KOPT-K1 (cell line): Measurements from ENCODE around the gene SNRNP40.

Experiments
- H3K27ac ChIP-seq: fragments of 200-600 bp; sonication (generic); 2 replicates; pipeline ENCODE4 v1.5.1; 2016; ENCODE audit warnings: antibody characterized with exemption, mild to moderate bottlenecking, low read depth, low read length; ENCODE audit not compliant: poor library complexity, severe bottlenecking
- H3K36me3 ChIP-seq: fragments of 200-600 bp; sonication (generic); 2 replicates; pipeline ENCODE4 v1.5.1; 2017; ENCODE audit warnings: antibody characterized with exemption, mild to moderate bottlenecking, low read length, moderate library complexity; ENCODE audit not compliant: insufficient read depth
- H3K9me3 ChIP-seq: fragments of 200-600 bp; sonication (generic); 2 replicates; pipeline ENCODE4 v1.5.1; 2017; ENCODE audit warnings: antibody characterized with exemption, low read length, mild to moderate bottlenecking; ENCODE audit not compliant: insufficient read depth, poor library complexity, severe bottlenecking

SNRNP40 gene

DNA sequence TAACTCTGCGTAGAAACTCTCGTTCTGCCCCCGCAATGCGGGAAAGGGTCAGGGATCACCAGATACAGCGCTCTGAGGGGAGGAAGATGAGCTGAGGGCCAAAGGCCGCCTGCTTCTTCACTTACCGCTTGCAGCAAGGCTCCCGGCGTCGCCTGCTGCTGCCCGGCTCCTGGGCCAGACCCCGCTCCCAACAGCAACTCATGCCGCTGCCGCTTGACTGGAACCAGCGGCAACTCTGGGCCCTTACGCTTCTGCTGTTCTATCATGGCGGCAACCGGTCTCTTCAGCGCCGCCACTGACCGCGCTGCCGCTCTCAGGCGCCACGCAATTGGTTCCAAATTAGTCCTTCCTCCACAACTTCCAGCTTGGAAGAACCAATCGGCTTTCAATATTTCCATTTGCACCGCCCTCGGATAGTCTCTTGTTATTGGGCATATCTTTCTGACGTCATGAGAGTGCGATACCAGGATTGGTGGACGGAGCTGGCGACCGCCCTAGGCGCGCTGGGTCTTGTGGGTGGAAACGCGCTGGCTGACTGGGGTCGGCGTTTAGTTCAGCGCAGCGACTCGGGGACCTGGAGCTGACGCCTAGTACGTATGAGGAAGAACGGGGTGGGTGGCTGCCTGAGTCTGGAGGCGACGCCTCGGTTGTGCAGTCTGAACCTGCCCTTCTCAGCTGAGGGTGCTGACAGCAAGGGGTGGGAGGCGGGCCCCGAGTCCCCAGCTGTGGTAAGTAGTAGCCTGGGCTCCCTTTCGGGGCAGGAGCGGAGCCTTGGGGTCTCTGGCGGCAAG, at the start of gene SNRNP40, which contains the start of gene ZCCHC17:
Gene SNRNP40, minus strand, starts transcription at position 303 of the 791 bp plus-strand sequence. Its CDS starts 37 bp downstream, at position 266.
Gene ZCCHC17, plus strand, starts transcription at position 547 of the 791 bp plus-strand sequence. CDS start 13,067 bp downstream, outside the sequence.
- no peaks in the 10 kb centered on the region for H3K9me3 ChIP-seq
- H3K36me3 ChIP-seq: peaks cover 32% of the 10 kb centered on the region
- H3K27ac ChIP-seq: peak within 1 kb of the TSS; percentile 84

DNA sequence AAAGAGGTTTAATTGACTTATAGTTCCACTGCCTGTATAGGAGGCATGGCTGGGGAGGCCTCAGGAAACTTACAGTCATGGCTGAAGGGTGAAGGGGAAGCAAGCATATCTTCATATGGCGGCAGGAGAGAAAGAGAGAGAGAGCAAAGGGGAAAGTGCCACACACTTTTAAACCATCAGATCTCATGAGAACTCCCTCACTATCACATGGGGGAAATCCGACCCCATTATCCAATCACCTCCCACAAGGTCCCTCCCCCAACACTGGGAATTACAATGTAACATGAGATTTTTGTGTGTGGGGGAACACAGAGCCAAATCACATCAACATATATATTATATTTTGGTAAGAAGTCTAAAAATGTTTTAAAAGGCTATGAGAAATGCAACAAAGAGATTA, 49.0 kb upstream of the SNRNP40 start:
- Histone ChIP-seq H3K27ac (no peak overlapping the region), H3K9me3 (no peaks in the 10 kb centered on the region), H3K36me3 (peaks cover 49% of the 10 kb centered on the region)

- H3K9me3 ChIP-seq: no peaks in the 10 kb centered on the region
- no peak overlapping the region for H3K27ac ChIP-seq
- H3K36me3 ChIP-seq: peaks cover 46% of the 10 kb centered on the region
Measured at GRCh38 chr1:31344503-31344902, 47.9 kb upstream of the SNRNP40 start.

- no peak overlapping the region for H3K27ac ChIP-seq
- no peaks in the 10 kb centered on the region for H3K9me3 ChIP-seq
- peaks cover 23% of the 10 kb centered on the region for H3K36me3 ChIP-seq
Measured at GRCh38 chr1:31336687-31337467, 40.3 kb upstream of the SNRNP40 start.

DNA sequence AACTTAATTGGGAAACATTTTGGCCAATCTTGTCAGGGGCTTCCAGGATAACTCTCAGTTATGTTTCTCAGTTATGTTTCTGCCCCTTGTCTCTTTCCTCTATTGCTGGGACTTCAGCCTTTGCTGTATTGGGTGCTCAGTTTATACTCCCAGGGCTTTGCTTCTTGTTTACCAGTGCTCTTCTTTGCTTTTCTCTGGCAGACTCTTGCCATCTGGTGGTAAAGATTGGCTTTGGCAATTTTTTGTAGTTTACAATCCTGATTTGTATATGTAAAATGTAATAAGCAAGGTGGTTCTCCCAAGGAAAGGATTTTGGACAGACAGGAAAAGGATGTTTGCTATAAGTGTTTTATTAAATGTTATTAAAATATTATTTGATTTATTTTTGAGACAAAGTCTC, 38.4 kb upstream of the SNRNP40 start:
- Histone ChIP-seq H3K27ac (no peak overlapping the region), H3K36me3 (peaks cover 22% of the 10 kb centered on the region)

DNA sequence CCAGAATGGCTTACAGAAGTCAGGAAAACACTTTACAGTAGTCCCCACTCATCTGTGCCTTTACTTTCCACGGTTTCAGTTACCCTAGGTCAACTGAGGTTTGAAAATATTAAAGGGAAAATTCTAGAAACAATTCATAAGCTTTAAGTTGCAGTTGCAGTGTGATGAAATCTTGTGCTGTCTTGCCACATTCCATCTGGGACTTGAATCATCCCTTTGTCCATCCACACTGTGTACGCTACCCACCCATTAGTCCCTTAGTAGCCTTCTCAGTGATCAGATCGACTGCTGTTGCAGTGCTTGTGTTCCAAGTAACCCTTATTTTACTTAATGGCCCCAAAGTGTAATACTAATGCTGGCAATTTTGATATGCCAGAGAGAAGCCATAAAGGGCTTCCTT, 30.8 kb upstream of the SNRNP40 start:
- Histone ChIP-seq H3K9me3 (no peaks in the 10 kb centered on the region), H3K27ac (no peak overlapping the region), H3K36me3 (peaks cover 21% of the 10 kb centered on the region; the same call in 1 of the 2 replicates)

More for the DNA sequence above, 38.4 kb upstream of the SNRNP40 start:
- H3K9me3 ChIP-seq: no peaks in the 10 kb centered on the region

GRCh38 chr1:31326461-31326860, 29.9 kb upstream of the SNRNP40 start:
- H3K27ac ChIP-seq: no peak overlapping the region
- H3K36me3 ChIP-seq: peaks cover 29% of the 10 kb centered on the region; the same call in 1 of the 2 replicates
- H3K9me3 ChIP-seq: no peaks in the 10 kb centered on the region

GRCh38 chr1:31324992-31325391, 28.4 kb upstream of the SNRNP40 start:
- Histone ChIP-seq H3K36me3 (peaks cover 39% of the 10 kb centered on the region), H3K9me3 (no peaks in the 10 kb centered on the region), H3K27ac (no peak overlapping the region)

DNA sequence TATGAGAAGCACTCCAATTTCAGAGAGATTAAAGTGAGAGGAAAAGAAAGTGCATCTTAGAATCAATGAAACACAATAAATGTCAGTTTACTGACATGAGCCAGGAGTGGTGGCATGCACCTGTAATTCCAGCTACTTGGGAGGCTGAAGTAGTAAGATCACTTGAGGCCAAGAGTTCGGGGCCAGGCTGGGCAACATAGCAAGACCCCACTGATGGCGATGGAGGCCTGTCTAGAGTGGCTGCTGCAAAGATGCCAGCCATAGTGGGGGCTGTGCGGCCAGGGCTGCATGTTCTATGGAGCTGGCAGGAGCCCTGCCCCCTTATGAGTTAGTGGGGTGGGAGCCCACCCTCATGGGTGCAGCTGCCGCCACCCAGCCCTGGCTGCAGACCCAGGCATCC, 27.5 kb upstream of the SNRNP40 start:
- H3K27ac ChIP-seq: no peak overlapping the region
- H3K36me3 ChIP-seq: peaks cover 48% of the 10 kb centered on the region
- H3K9me3 ChIP-seq: no peaks in the 10 kb centered on the region

- no peak overlapping the region for H3K27ac ChIP-seq
- H3K36me3 ChIP-seq: peaks cover 79% of the 10 kb centered on the region
- H3K9me3 ChIP-seq: no peaks in the 10 kb centered on the region
Measured at GRCh38 chr1:31318146-31318545, 21.6 kb upstream of the SNRNP40 start.

DNA sequence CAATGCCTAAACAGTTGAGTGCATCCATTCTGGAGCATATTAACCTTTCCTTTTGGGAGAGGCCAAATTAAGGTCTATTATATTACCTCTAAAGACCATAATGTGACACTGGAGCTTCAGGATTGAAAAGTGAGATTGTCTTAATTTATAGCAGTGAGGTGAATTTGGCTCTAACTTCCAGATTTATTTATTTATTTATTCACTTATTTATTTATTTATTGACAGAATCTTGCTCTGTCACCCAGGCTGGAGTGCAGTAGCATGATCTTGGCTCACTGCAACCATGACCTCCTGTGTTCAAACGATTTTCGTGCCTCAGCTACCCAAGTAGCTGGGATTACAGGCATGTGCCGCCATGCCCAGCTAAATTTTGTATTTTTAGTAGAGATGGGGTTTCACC, 19.3 kb upstream of the SNRNP40 start:
- Histone ChIP-seq H3K9me3 (no peaks in the 10 kb centered on the region), H3K27ac (no peak overlapping the region), H3K36me3 (peaks cover 91% of the 10 kb centered on the region)

GRCh38 chr1:31310198-31310597, 13.6 kb upstream of the SNRNP40 start:
- Histone ChIP-seq H3K27ac (no peak overlapping the region), H3K9me3 (no peaks in the 10 kb centered on the region), H3K36me3 (peaks cover 57% of the 10 kb centered on the region)

GRCh38 chr1:31308036-31308435, 11.4 kb upstream of the SNRNP40 start:
- H3K9me3 ChIP-seq: no peaks in the 10 kb centered on the region
- H3K27ac ChIP-seq: no peak overlapping the region
- H3K36me3 ChIP-seq: peaks cover 37% of the 10 kb centered on the region

- H3K36me3 ChIP-seq: peaks cover 20% of the 10 kb centered on the region
- H3K27ac ChIP-seq: no peak overlapping the region
- no peaks in the 10 kb centered on the region for H3K9me3 ChIP-seq
Measured at GRCh38 chr1:31306278-31306677, 9.7 kb upstream of the SNRNP40 start.

GRCh38 chr1:31302709-31303441, 6.3 kb upstream of the SNRNP40 start:
- Histone ChIP-seq H3K9me3 (no peaks in the 10 kb centered on the region), H3K36me3 (peaks cover 5% of the 10 kb centered on the region; the same call in 1 of the 2 replicates), H3K27ac (no peak overlapping the region)
